ENCODE measurements around the gene SLC34A1.

Gene SLC34A1

GRCh38 chr5:177393206-177393765, 9.1 kb downstream of the SLC34A1 start:
- no peak for DNase-seq (ENCODE audit: low spot score)
- no peak for TF ChIP-seq CTCF (IDR thresholded peaks at IDR 0.05; ENCODE audit: extremely low read depth, missing control alignments)

- TF ChIP-seq CTCF (IDR thresholded peaks at IDR 0.05; ENCODE audit: extremely low read depth, missing control alignments): no peak
These were observed 9.8 kb downstream of the SLC34A1 start for GRCh38 chr5:177393990-177394389.

GRCh38 chr5:177396078-177396477, 11.8 kb downstream of the SLC34A1 start:
- TF ChIP-seq CTCF (IDR thresholded peaks at IDR 0.05; ENCODE audit: extremely low read depth, missing control alignments): no peak
- no peak for DNase-seq (ENCODE audit: low spot score)

More at GRCh38 chr5:177393990-177394389, 9.8 kb downstream of the SLC34A1 start:
- no peak for DNase-seq (ENCODE audit: low spot score)

- no peak for TF ChIP-seq CTCF (IDR thresholded peaks at IDR 0.05; ENCODE audit: extremely low read depth, missing control alignments)
- no peak for DNase-seq (ENCODE audit: low spot score)
These were observed 12.6 kb downstream of the SLC34A1 start for GRCh38 chr5:177396807-177397206.

- DNase-seq (ENCODE audit: low spot score): no peak
- TF ChIP-seq CTCF (IDR thresholded peaks at IDR 0.05; ENCODE audit: extremely low read depth, missing control alignments): no peak
These were observed 13.7 kb downstream of the SLC34A1 start for GRCh38 chr5:177397875-177398390.

- TF ChIP-seq CTCF (IDR thresholded peaks at IDR 0.05; ENCODE audit: extremely low read depth, missing control alignments): no peak
- DNase-seq (ENCODE audit: low spot score): no peak
These were observed 16.0 kb downstream of the SLC34A1 start, which contains the start of gene PFN3 for GRCh38 chr5:177399997-177400868. Gene PFN3, minus strand, starts transcription at chr5:177400661. Its CDS starts 85 bp downstream, at chr5:177400576.
